GF-D8 (cell line): ENCODE measurements around the gene MZF1.
"Not testable (repeated sequence)": the region's sequence is repeated elsewhere in the genome, so short reads cannot be mapped to it uniquely, and the experiment has no call there.

Source experiments
- DNase-seq: peaks from one replicate; lab custom pipeline; 2025; lab: John Stamatoyannopoulos, UW

Gene MZF1

GRCh38 chr19:58539169-58539559 is 34.0 kb downstream of the MZF1 start:
- DNase-seq, result not testable (repeated sequence)

GRCh38 chr19:58538257-58539168 is 34.6 kb downstream of the MZF1 start:
- no peak for DNase-seq

- DNase-seq, result no peak
Observed at GRCh38 chr19:58536852-58537798, 36.0 kb downstream of the MZF1 start.

DNA sequence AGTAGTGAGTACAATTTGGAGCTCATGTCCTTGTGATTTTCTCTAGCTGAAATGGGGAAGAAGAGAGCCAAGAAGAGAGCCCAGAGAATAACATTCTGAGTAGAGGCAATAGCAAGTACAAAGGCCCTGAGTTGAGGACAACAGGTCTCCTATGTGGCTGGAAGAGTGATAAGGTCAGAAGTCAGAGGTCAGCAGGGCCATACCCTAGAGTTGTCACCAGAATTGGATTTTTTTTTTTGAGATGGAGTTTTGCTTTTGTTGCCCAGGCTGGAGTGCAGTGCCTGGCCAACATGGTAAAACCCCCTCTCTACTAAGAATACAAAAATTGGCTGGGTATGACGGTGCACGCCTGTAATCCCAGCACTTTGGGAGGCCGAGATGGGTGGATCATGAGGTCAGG is 37.3 kb downstream of the MZF1 start:
- DNase-seq, result no peak

DNA sequence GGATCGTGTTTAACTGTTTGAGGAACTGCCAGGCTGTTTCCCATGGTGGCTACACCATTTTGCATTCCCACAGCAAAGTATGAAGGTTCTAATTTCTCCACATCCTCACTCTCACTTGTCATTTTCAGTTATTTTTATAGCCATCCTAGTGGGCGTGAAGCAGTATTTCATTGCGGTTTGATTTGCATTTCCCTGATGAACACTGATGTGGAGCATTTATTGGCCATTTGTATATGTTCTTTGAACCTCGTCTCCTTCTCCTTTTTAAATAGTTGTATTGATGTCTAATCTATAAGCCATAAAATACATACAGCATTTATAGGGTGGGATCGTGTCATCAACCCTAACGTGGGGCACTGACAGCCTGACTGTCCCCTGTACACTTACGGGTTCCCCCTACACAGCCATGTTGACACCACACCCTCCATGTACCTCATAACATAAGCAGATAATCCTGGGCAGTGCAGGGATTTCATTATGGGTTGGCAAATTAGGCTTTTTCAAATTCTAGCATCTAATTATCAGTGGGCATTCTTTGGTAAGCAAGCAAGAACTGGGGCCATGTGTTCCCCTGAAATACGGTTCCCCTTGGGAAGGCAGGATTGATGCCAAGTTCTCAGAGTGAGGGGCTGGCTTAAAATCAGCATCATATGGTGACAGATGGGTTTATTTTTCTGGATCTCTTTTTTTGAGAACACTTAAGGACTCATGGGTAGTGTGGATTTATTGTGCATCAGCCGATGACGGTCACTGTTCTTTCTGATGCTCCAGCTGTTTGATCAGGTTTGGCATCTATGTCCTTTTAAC is 41.9 kb downstream of the MZF1 start:
- DNase-seq, result no peak

DNA sequence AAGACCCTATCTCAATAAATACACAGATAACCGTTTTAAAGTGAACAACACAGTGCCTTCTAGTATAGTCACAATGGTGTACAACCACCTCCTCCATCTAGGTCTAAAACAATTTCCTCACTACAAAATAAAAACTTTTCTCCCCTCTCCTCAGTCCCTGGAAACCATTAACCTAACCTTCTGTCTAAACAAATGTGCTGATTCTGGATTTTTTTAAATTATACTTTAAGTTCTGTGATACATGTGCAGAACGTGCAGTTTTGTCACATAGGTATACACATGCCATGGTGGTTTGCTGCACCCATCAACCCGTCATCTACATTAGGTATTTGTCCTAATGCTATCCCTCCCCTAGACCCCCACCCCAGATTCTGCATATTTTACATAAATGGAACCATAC is 43.7 kb downstream of the MZF1 start:
- no peak for DNase-seq

DNA sequence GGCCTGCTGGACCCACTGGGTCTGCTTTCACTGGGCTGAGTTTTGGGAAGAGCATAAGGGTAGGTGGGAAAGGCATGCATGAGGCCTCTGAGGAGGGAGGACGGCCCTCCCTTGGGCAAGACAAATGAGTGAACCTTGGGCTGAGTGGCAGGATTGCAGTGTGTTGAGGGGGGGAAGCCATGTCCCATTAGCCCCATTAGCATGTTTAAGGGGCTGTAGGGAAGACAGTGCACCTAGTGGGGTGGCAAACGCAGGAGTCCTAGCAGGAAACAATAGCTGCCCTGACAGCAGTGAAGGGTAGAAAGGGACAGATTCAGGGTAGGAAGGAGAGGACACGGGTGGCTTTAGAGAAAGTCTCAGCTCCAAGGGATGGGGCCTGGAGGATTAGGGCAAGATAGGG is 50.4 kb downstream of the MZF1 start:
- no peak for DNase-seq

GRCh38 chr19:58521651-58522050 is 51.5 kb downstream of the MZF1 start:
- DNase-seq, result no peak

DNA sequence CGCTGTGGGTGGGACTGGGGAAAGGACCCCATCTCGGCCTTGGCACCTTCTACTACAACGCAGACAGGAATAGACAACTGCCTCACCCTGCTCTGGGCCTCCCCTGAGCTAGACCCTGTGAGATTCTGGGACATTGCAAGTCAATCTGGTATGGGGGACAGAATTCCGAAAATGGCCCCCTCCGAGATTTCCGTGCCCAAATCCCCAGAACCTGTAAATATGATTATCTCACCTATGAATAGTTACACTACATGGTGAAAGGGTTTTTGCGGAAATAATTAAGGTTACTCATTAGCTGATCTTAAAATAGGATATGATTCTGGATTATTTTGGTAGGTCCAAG is 52.9 kb downstream of the MZF1 start:
- no peak for DNase-seq

DNA sequence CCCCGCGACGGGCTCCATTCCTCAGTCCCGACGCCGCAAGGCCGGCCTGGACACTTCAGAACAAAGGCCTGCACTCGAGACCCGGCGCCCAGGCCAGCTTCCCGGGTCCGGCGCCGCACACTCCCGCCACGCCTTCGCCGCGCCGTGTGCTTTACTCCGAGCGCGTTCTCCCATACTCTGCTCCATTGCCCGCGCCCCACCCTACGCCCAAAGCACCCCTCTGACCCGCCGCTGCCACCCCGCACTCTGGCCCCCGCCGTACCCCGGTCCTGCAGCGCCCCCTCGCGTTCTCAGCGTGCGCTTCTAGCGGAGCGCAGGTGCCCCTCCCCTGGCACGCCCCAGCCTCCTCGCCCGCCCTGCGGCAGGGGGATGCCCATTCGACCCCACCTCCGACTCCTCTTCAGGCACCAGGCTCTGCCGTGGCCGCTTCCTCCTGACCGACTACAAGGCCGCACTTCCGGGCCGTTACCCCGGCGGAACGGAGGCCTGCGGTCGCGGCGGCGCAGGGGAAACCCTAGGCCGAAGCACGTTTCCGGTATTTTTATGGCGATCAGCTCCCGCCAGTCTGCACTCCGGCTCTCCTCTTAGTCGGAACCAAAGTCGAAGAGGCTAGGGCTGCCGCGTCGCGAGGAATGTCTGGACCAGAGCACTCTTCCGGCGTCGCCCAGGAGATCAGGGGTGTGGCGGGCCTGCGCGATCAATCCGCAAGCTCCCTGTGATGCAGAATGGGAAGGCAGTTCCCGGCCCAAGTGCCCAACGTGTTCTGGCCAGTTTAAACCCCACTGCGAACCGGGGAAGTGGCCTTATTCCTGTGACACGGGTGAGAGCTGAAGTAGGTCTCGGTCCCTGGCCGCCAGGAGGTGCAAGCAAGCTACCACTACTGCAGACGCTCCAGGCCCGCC is 53.5 kb downstream of the MZF1 start, which contains the start of gene ZBTB45:
ZBTB45 (minus strand) TSS at position 456 of the 902 bp plus-strand sequence. CDS start 2,137 bp downstream, outside the sequence.
- DNase-seq, result peak; percentile 93

- DNase-seq, result peak; percentile 57
Observed at GRCh38 chr19:58519087-58519354, 54.1 kb downstream of the MZF1 start.

DNA sequence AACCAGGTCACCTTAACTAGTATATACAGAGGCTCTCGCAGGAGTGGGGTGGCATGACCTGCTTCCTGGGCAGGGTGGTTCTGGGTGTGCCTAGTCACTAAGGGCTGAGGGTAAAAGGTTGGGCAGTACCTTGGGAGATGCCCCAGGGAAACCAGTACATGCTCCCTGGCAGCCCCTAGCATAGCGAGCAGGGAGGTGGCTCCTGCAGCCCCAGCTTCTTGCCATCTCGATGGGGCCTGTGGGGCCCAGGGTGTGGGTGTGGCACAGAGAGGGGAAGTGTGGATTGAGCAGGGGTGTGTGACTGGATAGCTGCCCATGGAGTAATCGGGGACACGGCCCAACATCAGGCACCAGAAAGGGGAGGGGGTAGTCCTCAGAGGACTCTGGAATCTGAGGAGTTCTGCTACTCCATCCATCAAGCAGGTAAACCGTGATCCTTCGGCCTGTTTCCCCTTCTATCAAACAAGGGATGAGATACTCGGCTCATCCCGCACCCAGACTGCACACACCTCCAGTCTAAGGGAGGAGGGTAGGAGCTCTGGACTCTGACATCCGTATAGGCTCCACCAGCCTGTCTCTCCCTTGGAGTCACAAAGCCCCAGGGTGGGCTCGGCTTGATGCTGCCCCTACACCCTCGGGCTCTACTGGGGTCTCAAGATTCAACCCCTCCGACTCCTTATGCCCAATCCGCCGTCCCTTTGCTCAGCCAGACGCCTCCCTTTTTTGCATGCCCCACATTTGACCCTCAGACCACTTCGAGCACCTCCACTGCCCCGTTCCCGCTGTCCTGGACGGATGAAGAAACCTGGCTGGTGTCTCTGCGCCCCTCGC is 54.7 kb downstream of the MZF1 start:
- DNase-seq, result peak; percentile 6

GRCh38 chr19:58516964-58517833 is 55.9 kb downstream of the MZF1 start:
- no peak for DNase-seq

DNA sequence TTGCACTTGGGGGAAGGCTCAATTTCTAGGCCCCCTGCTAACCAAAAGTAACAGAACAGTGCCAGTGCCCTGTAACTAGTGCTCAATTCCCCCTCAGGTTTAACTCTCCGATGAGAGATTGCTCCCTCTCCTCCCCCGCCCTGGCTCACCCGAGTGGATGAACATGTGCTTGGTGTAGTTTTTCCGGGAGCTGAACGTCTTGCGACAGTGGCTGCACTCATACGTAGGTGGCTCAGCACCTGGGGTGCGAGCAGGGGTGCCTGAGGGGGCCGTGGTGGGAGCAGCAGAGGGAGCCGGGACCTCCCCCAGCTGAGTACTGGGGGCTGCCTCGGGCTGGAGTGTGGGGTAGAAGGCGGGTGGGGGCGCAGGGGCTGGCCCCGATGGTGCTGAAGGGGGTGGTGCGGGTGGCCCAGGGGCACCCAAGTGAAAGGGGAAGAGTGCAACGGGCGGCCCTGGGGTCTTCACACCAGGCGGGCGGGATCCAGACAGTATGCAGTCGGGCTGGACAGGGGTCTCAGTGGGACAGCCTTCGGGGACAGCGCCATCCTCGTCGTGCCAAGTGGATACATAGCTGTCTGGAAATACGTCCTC is 56.8 kb downstream of the MZF1 start:
- no peak for DNase-seq

DNA sequence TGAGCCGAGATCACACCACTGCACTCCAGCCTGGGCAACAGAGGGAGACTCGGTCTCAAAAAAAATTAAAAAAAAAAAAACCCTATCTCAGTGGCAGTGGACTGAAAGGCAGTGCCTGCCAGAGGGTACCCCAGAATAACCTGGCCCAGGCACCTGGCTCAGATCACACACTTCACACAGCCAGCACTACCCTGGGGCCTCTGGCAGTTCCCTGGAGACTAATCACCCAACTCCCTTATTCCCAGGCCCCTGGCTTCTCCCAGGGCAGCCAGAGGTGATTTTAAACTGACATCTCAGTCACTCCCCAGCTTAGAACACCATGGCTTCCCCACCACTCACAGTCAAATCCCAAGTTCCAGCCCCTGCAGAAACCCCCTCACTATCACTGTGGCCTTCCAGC is 57.9 kb downstream of the MZF1 start:
- no peak for DNase-seq

GRCh38 chr19:58514564-58515022 is 58.5 kb downstream of the MZF1 start:
- no peak for DNase-seq

- DNase-seq, result peak; percentile 86
Observed at GRCh38 chr19:58513694-58514563, 59.2 kb downstream of the MZF1 start.

DNA sequence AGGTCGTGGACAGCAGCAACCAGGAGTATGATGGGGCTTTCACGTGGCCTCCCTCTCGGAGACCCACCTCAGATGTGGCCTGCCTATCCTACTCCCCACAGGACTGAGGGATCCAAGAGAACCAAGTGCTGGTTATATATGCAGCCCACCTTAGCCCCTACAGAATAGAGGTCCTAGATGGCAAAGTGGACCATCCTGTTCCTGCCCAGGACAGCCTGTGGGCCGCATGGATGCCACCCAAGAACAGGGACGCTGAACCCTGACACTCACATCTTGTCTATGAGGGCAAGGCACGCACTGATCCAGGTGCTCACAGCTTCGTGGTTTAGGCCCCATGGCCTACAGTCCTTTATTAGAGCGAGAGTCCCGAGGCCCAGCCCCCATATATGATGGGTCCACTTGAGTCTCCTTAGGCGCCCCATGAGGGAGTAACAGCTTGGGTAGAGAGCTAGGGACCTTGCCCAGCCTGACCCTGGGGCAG is 59.9 kb downstream of the MZF1 start:
- DNase-seq, result no peak
